A549 (cell line): Measurements from ENCODE around the gene PPM1M.

Experiments used
- CHD4 ChIP-seq: fragments of 200-600 bp; sonication (generic); IDR thresholded peaks from 2 replicates; pipeline ENCODE4 v1.6.1; 2016; ENCODE audit warnings: antibody characterized with exemption, mild to moderate bottlenecking, borderline replicate concordance
- SMC3 ChIP-seq: fragments of >200 bp; sonication (Bioruptor Twin); formaldehyde crosslinking; IDR thresholded peaks from 3 replicates; pipeline ENCODE4 v1.6.1; 2018; ENCODE audit warnings: inconsistent platforms
- USF2 ChIP-seq: fragments of 450-650 bp; IDR thresholded peaks from 2 replicates; pipeline ENCODE4 v1.6.1; 2014; ENCODE audit warnings: antibody characterized with exemption

GRCh38 chr3:52200981-52201679 lies 44.4 kb upstream of the PPM1M start:
- TF ChIP-seq SMC3: no peak
- no peak for TF ChIP-seq CHD4
- TF ChIP-seq USF2: no peak
